OCI-LY7 (cell line): ENCODE results near the gene CCSAP. TPM values are rescaled to one million over a fixed set of nuclear protein-coding genes. Genes with fewer than 3 reads are reported as not detected.

Experiments used
- BruUV-seq: library from RNA; stranded (reverse); fragments of 400-500 nt; replicated peaks from 2 replicates; lab custom pipeline; 2021; lab: Mats Ljungman, UMichigan
- CTCF ChIA-PET: fragments of 300-600 bp; sonication (Branson Sonifier 250); formaldehyde crosslinking; loops from one replicate; lab custom pipeline; 2022; ENCODE audit warnings: antibody characterized with exemption; ENCODE audit not compliant: unreplicated experiment; lab: Charles Lee
- POLR2A ChIA-PET: fragments of 300-600 bp; sonication (Branson Sonifier 250); formaldehyde crosslinking; loops from one replicate; lab custom pipeline; 2022; ENCODE audit warnings: antibody characterized with exemption; lab: Charles Lee
- DNase-seq: peaks from one replicate; pipeline ENCODE4 v3.0.0-alpha.2; 2015; ENCODE audit warnings: low spot score
- H2AFZ ChIP-seq: fragments of 200-600 bp; sonication (generic), shearing (Covaris generic); 2 replicates; pipeline ENCODE4 v1.6.1; 2014; ENCODE audit warnings: mild to moderate bottlenecking, antibody characterized with exemption, low read length, moderate library complexity
- H3K27ac ChIP-seq: fragments of 200-600 bp; sonication (generic); 2 replicates; pipeline ENCODE4 v1.5.1; 2014; ENCODE audit warnings: mixed run types, low read depth, mild to moderate bottlenecking, moderate library complexity, low read length, inconsistent platforms; ENCODE audit not compliant: poor library complexity, severe bottlenecking
- H3K36me3 ChIP-seq: fragments of 200-600 bp; sonication (generic); 2 replicates; pipeline ENCODE4 v1.6.1; 2014; ENCODE audit warnings: mild to moderate bottlenecking, antibody characterized with exemption, low read length, moderate library complexity, mixed read lengths; ENCODE audit not compliant: insufficient read depth
- H3K4me1 ChIP-seq: fragments of 200-600 bp; sonication (generic); 2 replicates; pipeline ENCODE4 v1.5.1; 2014; ENCODE audit warnings: mild to moderate bottlenecking, low read length; ENCODE audit not compliant: insufficient read depth, poor library complexity, severe bottlenecking
- H3K4me2 ChIP-seq: fragments of 200-600 bp; sonication (generic); 2 replicates; pipeline ENCODE4 v1.6.1; 2014; ENCODE audit warnings: mild to moderate bottlenecking, low read length
- H3K4me3 ChIP-seq: fragments of 200-600 bp; sonication (generic); 2 replicates; pipeline ENCODE4 v1.5.1; 2014; ENCODE audit warnings: mild to moderate bottlenecking, low read depth, low read length; ENCODE audit not compliant: poor library complexity, severe bottlenecking
- H3K79me2 ChIP-seq: fragments of 200-600 bp; sonication (generic); 2 replicates; pipeline ENCODE4 v1.6.1; 2016; ENCODE audit warnings: low read depth, mild to moderate bottlenecking, low read length, moderate library complexity, mixed read lengths; ENCODE audit not compliant: insufficient read depth
- H3K9me2 ChIP-seq: fragments of 200-600 bp; sonication (generic); 2 replicates; pipeline ENCODE4 v1.6.1; 2016; ENCODE audit warnings: mild to moderate bottlenecking, low read length, mixed read lengths; ENCODE audit not compliant: insufficient read depth
- H3K9me3 ChIP-seq: fragments of 200-600 bp; sonication (generic); 2 replicates; pipeline ENCODE4 v1.6.1; 2014; ENCODE audit warnings: mild to moderate bottlenecking, mixed run types, low read length, mixed read lengths
- H4K20me1 ChIP-seq: fragments of 200-600 bp; sonication (generic); 2 replicates; pipeline ENCODE4 v1.6.1; 2014; ENCODE audit warnings: mild to moderate bottlenecking, antibody characterized with exemption, low read length, moderate library complexity, mixed read lengths; ENCODE audit not compliant: insufficient read depth
- EZH2phosphoT487 ChIP-seq: fragments of 200-600 bp; sonication (generic); IDR thresholded peaks from 2 replicates; pipeline ENCODE4 v1.6.1; 2018; ENCODE audit warnings: low read depth, borderline replicate concordance, mild to moderate bottlenecking, mixed run types, antibody characterized with exemption, low read length, moderate library complexity, mixed read lengths
- intact Hi-C: fragments of 100-400 bp; cut with micrococcal nuclease; formaldehyde crosslinking; loops from one replicate; pipeline ENCODE4 v1.10.0; 2022; ENCODE audit not compliant: unreplicated experiment
- total RNA-seq, 2 experiments: library from RNA; depleted of rRNA in 1 of 2; stranded (reverse); fragments of >200 nt in 1 of 2; shearing (Covaris generic) in 1 of 2; gene quantifications; 2 replicates each; pipeline ENCODE4 v1.2.3, GENCODE V29; 2014 to 2022
- TF ChIP-seq, protein P1 (sequence below): fragments of 200-600 bp; sonication (generic); conservative IDR thresholded peaks from 2 replicates; pipeline ENCODE4 v1.5.1; 2014; ENCODE audit warnings: mild to moderate bottlenecking, antibody characterized with exemption, low read length, moderate library complexity, mixed read lengths

Gene CCSAP
- total RNA-seq, 2 experiments from 2014 or later, result 10.5 to 15.7 TPM

DNA sequence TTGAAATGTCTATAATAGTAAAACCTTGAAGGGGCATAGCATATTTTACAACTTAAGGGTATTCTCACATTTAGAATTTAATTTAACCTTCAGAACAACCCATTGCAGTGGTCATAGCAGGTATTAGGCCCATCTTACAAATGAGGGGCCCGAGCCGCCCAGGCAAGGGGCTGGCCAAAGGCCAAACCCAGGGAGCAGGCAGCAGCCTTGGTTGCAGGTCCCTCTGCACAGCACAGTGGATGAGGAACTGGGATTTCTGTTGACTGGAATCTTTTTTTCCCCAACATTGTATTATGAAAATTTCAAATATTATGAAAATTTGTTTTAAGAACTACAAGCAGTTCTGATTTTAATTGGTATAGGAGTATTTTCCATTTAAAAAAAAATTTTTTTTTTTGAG is 33.2 kb downstream of the CCSAP start:
- no TSS peak for BruUV-seq
- TF ChIP-seq EZH2phosphoT487, result no peak
- TF ChIP-seq, protein P1, sequence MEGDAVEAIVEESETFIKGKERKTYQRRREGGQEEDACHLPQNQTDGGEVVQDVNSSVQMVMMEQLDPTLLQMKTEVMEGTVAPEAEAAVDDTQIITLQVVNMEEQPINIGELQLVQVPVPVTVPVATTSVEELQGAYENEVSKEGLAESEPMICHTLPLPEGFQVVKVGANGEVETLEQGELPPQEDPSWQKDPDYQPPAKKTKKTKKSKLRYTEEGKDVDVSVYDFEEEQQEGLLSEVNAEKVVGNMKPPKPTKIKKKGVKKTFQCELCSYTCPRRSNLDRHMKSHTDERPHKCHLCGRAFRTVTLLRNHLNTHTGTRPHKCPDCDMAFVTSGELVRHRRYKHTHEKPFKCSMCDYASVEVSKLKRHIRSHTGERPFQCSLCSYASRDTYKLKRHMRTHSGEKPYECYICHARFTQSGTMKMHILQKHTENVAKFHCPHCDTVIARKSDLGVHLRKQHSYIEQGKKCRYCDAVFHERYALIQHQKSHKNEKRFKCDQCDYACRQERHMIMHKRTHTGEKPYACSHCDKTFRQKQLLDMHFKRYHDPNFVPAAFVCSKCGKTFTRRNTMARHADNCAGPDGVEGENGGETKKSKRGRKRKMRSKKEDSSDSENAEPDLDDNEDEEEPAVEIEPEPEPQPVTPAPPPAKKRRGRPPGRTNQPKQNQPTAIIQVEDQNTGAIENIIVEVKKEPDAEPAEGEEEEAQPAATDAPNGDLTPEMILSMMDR, result no peak
- Histone ChIP-seq H3K4me1 (no peaks in the 10 kb centered on the region), H2AFZ (no peak overlapping the region), H3K4me3 (no peak overlapping the region), H3K36me3 (peaks cover 3% of the 10 kb centered on the region; the same call in 1 of the 2 replicates), H3K27ac (no peak overlapping the region), H3K9me3 (no peaks in the 10 kb centered on the region), H3K4me2 (no peak overlapping the region), H3K9me2 (no peaks in the 10 kb centered on the region), H4K20me1 (no peaks in the 10 kb centered on the region), H3K79me2 (no peaks in the 10 kb centered on the region)
- CTCF ChIA-PET, result no interaction called here
- POLR2A ChIA-PET, result interaction anchor here (0.8 kb wide), 1 partner anchor 55 kb away, joined by 4 read pairs; no protein-coding TSS in a partner anchor
- DNase-seq, result no peak
- intact Hi-C loops, result no loop called here

DNA sequence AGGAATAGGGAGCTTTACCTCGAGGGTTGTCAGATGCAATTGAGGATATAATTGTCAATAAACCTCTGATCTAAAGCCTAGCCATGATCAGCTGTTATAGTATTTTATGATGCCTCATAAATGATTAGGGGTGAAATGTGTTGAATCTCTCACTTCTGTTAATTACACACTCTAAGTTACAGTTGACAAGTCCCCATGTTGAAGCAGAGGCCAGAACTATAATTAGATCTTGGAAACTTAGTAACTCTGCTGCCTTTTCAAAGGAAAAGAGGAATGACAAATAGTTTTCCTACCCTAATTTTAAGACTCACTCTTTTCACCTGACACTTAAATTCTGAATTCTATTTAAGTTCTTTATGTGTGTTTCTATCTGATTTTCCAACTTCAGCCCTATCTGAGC is 33.8 kb downstream of the CCSAP start:
- POLR2A ChIA-PET, result no interaction called here

DNA sequence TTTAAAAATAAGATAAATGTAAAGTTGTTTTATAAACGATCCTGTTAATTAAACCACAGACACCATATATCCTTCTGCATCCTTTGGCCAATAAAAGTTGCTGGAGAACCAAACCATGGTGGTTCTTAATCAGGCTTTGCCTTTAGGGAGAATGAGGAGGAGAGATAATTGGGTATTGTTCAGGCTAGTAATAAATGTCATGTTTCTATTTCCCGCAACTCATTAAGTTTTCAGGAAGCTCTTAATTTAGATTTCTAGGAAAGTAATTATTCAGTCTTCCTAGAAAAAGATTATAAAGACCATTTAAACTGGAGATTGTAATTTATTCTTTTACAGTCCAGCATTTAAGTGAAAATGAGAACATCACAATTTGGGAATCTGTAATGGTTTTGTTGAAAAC is 37.5 kb downstream of the CCSAP start:
- H3K4me3 ChIP-seq, result no peak overlapping the region
- no peaks in the 10 kb centered on the region for H3K9me2 ChIP-seq
- BruUV-seq, result no TSS peak
- intact Hi-C loops, result no loop called here
- no peaks in the 10 kb centered on the region for H3K9me3 ChIP-seq
- no peak for DNase-seq
- H3K36me3 ChIP-seq, result peaks cover 15% of the 10 kb centered on the region; the same call in 1 of the 2 replicates
- no peaks in the 10 kb centered on the region for H3K4me1 ChIP-seq
- ChIA-PET CTCF (no interaction called here), POLR2A (no interaction called here)
- no peak for TF ChIP-seq EZH2phosphoT487
- TF ChIP-seq, protein P1, result no peak
- H2AFZ ChIP-seq, result no peak overlapping the region
- no peaks in the 10 kb centered on the region for H3K79me2 ChIP-seq
- H3K27ac ChIP-seq, result no peak overlapping the region
- no peak overlapping the region for H3K4me2 ChIP-seq
- H4K20me1 ChIP-seq, result no peaks in the 10 kb centered on the region

More for the DNA sequence above, 33.8 kb downstream of the CCSAP start:
- no peak overlapping the region for H3K4me2 ChIP-seq
- DNase-seq, result no peak
- peaks cover 4% of the 10 kb centered on the region; the same call in 1 of the 2 replicates for H3K36me3 ChIP-seq
- no peaks in the 10 kb centered on the region for H4K20me1 ChIP-seq
- no peak overlapping the region for H3K27ac ChIP-seq
- no peak for TF ChIP-seq EZH2phosphoT487
- H3K9me2 ChIP-seq, result no peaks in the 10 kb centered on the region
- CTCF ChIA-PET, result no interaction called here
- no peak overlapping the region for H3K4me3 ChIP-seq
- H3K4me1 ChIP-seq, result no peaks in the 10 kb centered on the region
- no peak overlapping the region for H2AFZ ChIP-seq
- H3K9me3 ChIP-seq, result no peaks in the 10 kb centered on the region
- intact Hi-C loops, result no loop called here
- BruUV-seq, result no TSS peak
- H3K79me2 ChIP-seq, result no peaks in the 10 kb centered on the region
